ENCODE results near the gene ARL4D. TPM values are rescaled to one million over a fixed set of nuclear protein-coding genes. Genes with fewer than 3 reads are reported as not detected.

ARL4D gene, protein sequence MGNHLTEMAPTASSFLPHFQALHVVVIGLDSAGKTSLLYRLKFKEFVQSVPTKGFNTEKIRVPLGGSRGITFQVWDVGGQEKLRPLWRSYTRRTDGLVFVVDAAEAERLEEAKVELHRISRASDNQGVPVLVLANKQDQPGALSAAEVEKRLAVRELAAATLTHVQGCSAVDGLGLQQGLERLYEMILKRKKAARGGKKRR
- total RNA-seq (2014; rRNA removed; shearing (Covaris generic)) (23.0 and 27.8 TPM in 2 replicates), polyA plus RNA-seq (2016; fragmentation: Nextera tagmentation; extraction: Ambion mirVana) (49.4 and 50.4 TPM in 2 replicates)

- Histone ChIP-seq H3K36me3 (ENCODE audit: low read depth) (peaks cover 8% of the 10 kb centered on the region), H3K9ac (peak within 1 kb of the TSS; percentile 97), H3K27ac (peak within 1 kb of the TSS; percentile 98), H3K4me2 (ENCODE audit: unreplicated experiment) (peak within 1 kb of the TSS; percentile 99), H4K20me1 (ENCODE audit: insufficient read depth) (no peaks in the 10 kb centered on the region), H3K9me2 (ENCODE audit: insufficient read depth) (no peaks in the 10 kb centered on the region), H3K79me2 (ENCODE audit: insufficient read depth) (peaks cover 35% of the 10 kb centered on the region), H3K4me1 (ENCODE audit: insufficient read depth) (peaks cover 21% of the 10 kb centered on the region), H3K9me3 (ENCODE audit: low read depth) (no peaks in the 10 kb centered on the region), H2AFZ (peak within 1 kb of the TSS; percentile 90), H3F3A (ENCODE audit: insufficient read depth) (peaks cover 26% of the 10 kb centered on the region), H3K4me3 (peak within 1 kb of the TSS; percentile 88), H3K27me3 (replicated peaks; ENCODE audit: insufficient read depth) (no peaks in the 10 kb centered on the region)
- TF ChIP-seq EZH2 (IDR thresholded peaks at IDR 0.05; ENCODE audit: insufficient read depth, poor library complexity, severe bottlenecking) (no peak), EZH2phosphoT487 (IDR thresholded peaks at IDR 0.05; ENCODE audit: insufficient read depth, low read depth) (no peak)
- WGBS, 2 experiments (ENCODE audit: low coverage in 1 of 2, low lambda C conversion rate in 2 of 2, missing lambda C conversion rate in 2 of 2) = 1% methylated on average over 43 to 60 of the region's 64 CpGs
- in situ Hi-C loops (cut with MboI) = loop anchor here (5.0 kb wide), 1 partner anchor 83 kb away; the partner anchor contains the start of gene DHX8
- DNase-seq = peak; percentile 94
Measured at GRCh38 chr17:43398724-43399595, at the start of gene ARL4D. ARL4D (plus strand) TSS chr17:43398993; CDS start chr17:43399733, 740 bp downstream.

DNA sequence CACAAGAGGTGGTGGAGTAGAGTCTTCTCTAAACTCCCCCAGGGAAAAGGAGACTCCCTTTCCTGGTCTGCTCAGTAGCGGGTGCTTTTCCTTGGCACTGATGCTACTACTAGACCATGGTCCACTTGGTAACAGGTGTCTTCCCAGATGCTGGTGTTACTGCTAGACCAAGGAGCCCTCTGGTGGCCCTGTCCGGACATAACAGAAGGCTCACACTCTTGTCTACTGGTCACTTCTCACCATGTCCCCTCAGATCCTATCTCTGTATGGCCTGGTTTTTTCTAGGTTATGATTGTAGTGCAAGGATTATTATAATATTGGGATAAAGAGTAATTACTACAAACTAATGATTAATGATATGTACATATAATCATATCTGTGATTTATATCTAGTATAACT is 49.7 kb upstream of the ARL4D start:
- Histone ChIP-seq H3K4me1 (ENCODE audit: insufficient read depth) (no peaks in the 10 kb centered on the region), H3K36me3 (ENCODE audit: low read depth) (no peaks in the 10 kb centered on the region), H3K79me2 (ENCODE audit: insufficient read depth) (no peaks in the 10 kb centered on the region), H4K20me1 (ENCODE audit: insufficient read depth) (no peaks in the 10 kb centered on the region), H3K9me2 (ENCODE audit: insufficient read depth) (no peaks in the 10 kb centered on the region), H3K4me3 (no peak overlapping the region), H3K4me2 (ENCODE audit: unreplicated experiment) (no peak overlapping the region), H2AFZ (no peak overlapping the region), H3K27ac (no peak overlapping the region), H3K27me3 (replicated peaks; ENCODE audit: insufficient read depth) (no peaks in the 10 kb centered on the region), H3K9ac (no peak overlapping the region), H3K9me3 (ENCODE audit: low read depth) (peaks cover 4% of the 10 kb centered on the region), H3F3A (ENCODE audit: insufficient read depth) (no peaks in the 10 kb centered on the region)
- WGBS, 2 experiments (ENCODE audit: low coverage in 1 of 2, low lambda C conversion rate in 2 of 2, missing lambda C conversion rate in 2 of 2) = 97 to 98% methylated on average over 2 of the region's 2 CpGs
- in situ Hi-C loops (cut with MboI) = no loop called here
- TF ChIP-seq EZH2 (IDR thresholded peaks at IDR 0.05; ENCODE audit: insufficient read depth, poor library complexity, severe bottlenecking) (no peak), EZH2phosphoT487 (IDR thresholded peaks at IDR 0.05; ENCODE audit: insufficient read depth, low read depth) (no peak)
- no peak for DNase-seq

DNA sequence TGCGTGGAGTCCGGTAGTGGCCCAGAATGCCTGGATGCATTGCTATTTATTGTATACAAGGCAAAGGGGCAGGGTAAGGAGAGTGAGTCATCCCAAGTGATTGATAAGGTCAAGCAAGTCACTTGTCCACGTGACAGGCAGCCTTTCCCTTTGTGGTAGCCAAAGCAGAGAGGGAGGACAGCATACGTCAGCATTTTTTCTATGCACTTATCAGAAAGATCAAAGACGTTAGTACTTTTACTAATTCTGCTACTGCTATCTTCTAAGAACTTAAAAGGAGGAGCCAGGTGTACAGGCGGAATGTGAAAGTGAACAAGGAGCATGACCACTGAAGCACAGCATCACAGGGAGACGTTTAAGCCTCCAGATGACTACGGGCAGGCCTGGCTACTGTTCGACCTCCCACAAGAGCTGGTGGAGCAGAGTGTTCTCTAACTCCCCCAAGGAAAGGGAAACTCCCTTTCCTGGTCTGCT is 47.9 kb upstream of the ARL4D start:
- no peak overlapping the region for H3K27ac ChIP-seq
- H3K79me2 ChIP-seq (ENCODE audit: insufficient read depth) = no peaks in the 10 kb centered on the region
- no peak overlapping the region for H3K4me2 ChIP-seq (ENCODE audit: unreplicated experiment)
- in situ Hi-C loops (cut with MboI) = no loop called here
- H3K36me3 ChIP-seq (ENCODE audit: low read depth) = no peaks in the 10 kb centered on the region
- H2AFZ ChIP-seq = no peak overlapping the region
- no peak for DNase-seq
- H3K9me2 ChIP-seq (ENCODE audit: insufficient read depth) = no peaks in the 10 kb centered on the region
- no peak overlapping the region for H3K4me3 ChIP-seq
- peaks cover 1% of the 10 kb centered on the region for H3F3A ChIP-seq (ENCODE audit: insufficient read depth)
- no peak overlapping the region for H3K9ac ChIP-seq
- H3K9me3 ChIP-seq (ENCODE audit: low read depth) = peaks cover 4% of the 10 kb centered on the region
- no peaks in the 10 kb centered on the region for H3K27me3 ChIP-seq (replicated peaks; ENCODE audit: insufficient read depth)
- no peak for TF ChIP-seq EZH2phosphoT487 (IDR thresholded peaks at IDR 0.05; ENCODE audit: insufficient read depth, low read depth)
- TF ChIP-seq EZH2 (IDR thresholded peaks at IDR 0.05; ENCODE audit: insufficient read depth, poor library complexity, severe bottlenecking) = no peak
- no peaks in the 10 kb centered on the region for H3K4me1 ChIP-seq (ENCODE audit: insufficient read depth)
- H4K20me1 ChIP-seq (ENCODE audit: insufficient read depth) = no peaks in the 10 kb centered on the region
- 92 to 94% methylated on average over 9 of the region's 9 CpGs for WGBS, 2 experiments (ENCODE audit: low coverage in 1 of 2, low lambda C conversion rate in 2 of 2, missing lambda C conversion rate in 2 of 2)

- Histone ChIP-seq H3K36me3 (ENCODE audit: low read depth) (no peaks in the 10 kb centered on the region), H3K79me2 (ENCODE audit: insufficient read depth) (no peaks in the 10 kb centered on the region), H3F3A (ENCODE audit: insufficient read depth) (peaks cover 9% of the 10 kb centered on the region), H2AFZ (no peak overlapping the region), H3K4me2 (ENCODE audit: unreplicated experiment) (no peak overlapping the region), H3K4me3 (no peak overlapping the region), H4K20me1 (ENCODE audit: insufficient read depth) (no peaks in the 10 kb centered on the region), H3K9me2 (ENCODE audit: insufficient read depth) (no peaks in the 10 kb centered on the region), H3K9me3 (ENCODE audit: low read depth) (peaks cover 4% of the 10 kb centered on the region), H3K27me3 (replicated peaks; ENCODE audit: insufficient read depth) (no peaks in the 10 kb centered on the region), H3K4me1 (ENCODE audit: insufficient read depth) (peaks cover 6% of the 10 kb centered on the region), H3K27ac (no peak overlapping the region), H3K9ac (no peak overlapping the region)
- 92 to 93% methylated on average over 8 of the region's 8 CpGs for WGBS, 2 experiments (ENCODE audit: low coverage in 1 of 2, low lambda C conversion rate in 2 of 2, missing lambda C conversion rate in 2 of 2)
- no peak for DNase-seq
- in situ Hi-C loops (cut with MboI) = no loop called here
- TF ChIP-seq EZH2phosphoT487 (IDR thresholded peaks at IDR 0.05; ENCODE audit: insufficient read depth, low read depth) (no peak), EZH2 (IDR thresholded peaks at IDR 0.05; ENCODE audit: insufficient read depth, poor library complexity, severe bottlenecking) (no peak)
Measured at GRCh38 chr17:43351691-43352090, 47.1 kb upstream of the ARL4D start.
